Body of pancreas (tissue), 4 donors: ENCODE measurements around the gene TTC7B. TPM values are rescaled to one million over a fixed set of nuclear protein-coding genes. Genes with fewer than 3 reads are reported as not detected.

ENCODE experiments used
- ATAC-seq: fragments of 150-250 bp; one replicate; pipeline ENCODE4 v1.9.1; 2016
- DNase-seq, 4 donors: peaks; one replicate each; pipeline ENCODE4 v3.0.0-alpha.2; 2019
- H3K27ac ChIP-seq, 4 donors: fragments of 200-600 bp; sonication (generic); 1 replicate in 3 of 4; 2 replicates in 1 of 4; pipeline versions ENCODE4 v1.5.1 to v1.6.1; 2016 to 2019; ENCODE audit warnings: mild to moderate bottlenecking in 1 of 4, mixed read lengths in 1 of 4, moderate library complexity in 1 of 4
- H3K27me3 ChIP-seq, 2 donors: fragments of 200-600 bp; sonication (generic); one replicate each; pipeline ENCODE4 v1.6.0; 2016; ENCODE audit warnings: mild to moderate bottlenecking in 1 of 2
- H3K36me3 ChIP-seq, 2 donors: fragments of 200-600 bp; sonication (generic); replicated peaks in 1 of 2; 2 replicates each; pipeline ENCODE4 v1.5.1; 2016; ENCODE audit warnings: low read depth in 2 of 2; ENCODE audit not compliant: insufficient read depth in 1 of 2
- H3K4me1 ChIP-seq: fragments of 200-600 bp; sonication (generic); one replicate; pipeline ENCODE4 v1.6.0; 2016
- H3K4me3 ChIP-seq, 2 donors: fragments of 200-600 bp; sonication (generic); 1 replicate in 1 of 2; 2 replicates in 1 of 2; pipeline ENCODE4 v1.5.1; 2016 to 2019
- H3K9me3 ChIP-seq, 3 donors: fragments of 200-600 bp; sonication (generic); 1 replicate in 2 of 3; 2 replicates in 1 of 3; pipeline ENCODE4 v1.5.1; 2016
- CTCF ChIP-seq, 7 experiments: fragments of 450-650 bp in 4 of 7; fragments of 200-600 bp in 3 of 7; sonication (generic) in 3 of 7; IDR thresholded peaks; one replicate each; pipeline ENCODE4 v1.5.1; 2016 to 2019; ENCODE audit warnings: antibody characterized with exemption in 7 of 7
- POLR2A ChIP-seq, 3 donors: fragments of 450-650 bp; IDR thresholded peaks; one replicate each; pipeline ENCODE4 v1.6.1; 2016; ENCODE audit warnings: antibody characterized with exemption in 3 of 3, mild to moderate bottlenecking in 2 of 3
- WGBS, 2 donors: methylation state at CpG; one replicate each; pipeline ENCODE4 v1.1.5; 2017; 5-methylcytosine and 5-hydroxymethylcytosine counted together
- intact Hi-C: fragments of 100-400 bp; cut with DNase I; formaldehyde crosslinking; loops from one replicate; pipeline ENCODE4 v1.15.1; 2023
- total RNA-seq, 2 donors: library from RNA; depleted of rRNA; stranded (reverse); fragments of >200 nt; gene quantifications; one replicate each; pipeline ENCODE4 v1.1.0, GENCODE V29; 2016

Gene TTC7B
- total RNA-seq, 2 donors from 2014 or later = 15.3 to 44.2 TPM

GRCh38 chr14:90544971-90545370 lies 271.3 kb downstream of the TTC7B start:
- intact Hi-C loops = no loop called here
- H3K36me3 ChIP-seq = no peaks in the 10 kb centered on the region
- 84 to 89% methylated on average over 7 to 8 of the region's 8 CpGs for WGBS, 2 donors
- H3K4me3 ChIP-seq = no peak overlapping the region
- no peak overlapping the region for H3K27ac ChIP-seq
- peaks cover 9% of the 10 kb centered on the region for H3K4me1 ChIP-seq
- DNase-seq (no peak), ATAC-seq (no peak)
- no peaks in the 10 kb centered on the region for H3K27me3 ChIP-seq
- TF ChIP-seq CTCF (IDR thresholded peaks at IDR 0.05) (no peak), POLR2A (IDR thresholded peaks at IDR 0.05) (no peak)
- H3K9me3 ChIP-seq = no peaks in the 10 kb centered on the region

GRCh38 chr14:90544566-90544965 lies 271.7 kb downstream of the TTC7B start:
- TF ChIP-seq CTCF (IDR thresholded peaks at IDR 0.05) = no peak
- no peak for TF ChIP-seq POLR2A (IDR thresholded peaks at IDR 0.05)
- DNase-seq (no peak), ATAC-seq (no peak)
- peaks cover 9% of the 10 kb centered on the region for H3K4me1 ChIP-seq
- 93 to 94% methylated on average over 9 of the region's 9 CpGs for WGBS, 2 donors
- intact Hi-C loops = no loop called here
- H3K36me3 ChIP-seq = no peaks in the 10 kb centered on the region
- H3K27me3 ChIP-seq = no peaks in the 10 kb centered on the region
- no peak overlapping the region for H3K27ac ChIP-seq
- H3K4me3 ChIP-seq = no peak overlapping the region
- no peaks in the 10 kb centered on the region for H3K9me3 ChIP-seq

DNA sequence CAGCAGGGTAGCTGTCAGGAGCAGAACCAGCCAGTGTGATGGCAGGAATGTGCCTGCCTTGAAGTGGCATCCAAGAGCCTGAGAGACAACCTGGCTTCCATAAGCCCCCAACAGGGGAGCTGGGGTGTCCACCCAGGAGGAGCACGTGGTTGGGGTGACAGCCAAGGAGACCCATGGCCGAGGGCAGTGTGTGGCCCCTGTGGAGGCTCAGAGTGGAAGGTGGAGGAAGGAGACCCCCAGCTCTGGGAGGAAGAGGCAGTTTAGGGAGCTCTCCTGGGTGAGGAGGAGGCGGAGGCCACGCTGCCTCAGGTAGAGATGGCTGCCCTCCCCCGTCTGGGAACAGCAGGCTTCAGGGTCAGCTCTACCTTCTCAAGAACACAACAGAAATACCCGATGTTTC lies 272.4 kb downstream of the TTC7B start:
- Histone ChIP-seq H3K27me3 (no peaks in the 10 kb centered on the region), H3K36me3 (no peaks in the 10 kb centered on the region), H3K27ac (no peak overlapping the region), H3K9me3 (no peaks in the 10 kb centered on the region), H3K4me1 (peaks cover 9% of the 10 kb centered on the region), H3K4me3 (no peak overlapping the region)
- 93% methylated on average over 4 to 6 of the region's 6 CpGs for WGBS, 2 donors
- intact Hi-C loops = no loop called here
- DNase-seq (no peak), ATAC-seq (no peak)
- TF ChIP-seq CTCF (IDR thresholded peaks at IDR 0.05) (no peak), POLR2A (IDR thresholded peaks at IDR 0.05) (no peak)

DNA sequence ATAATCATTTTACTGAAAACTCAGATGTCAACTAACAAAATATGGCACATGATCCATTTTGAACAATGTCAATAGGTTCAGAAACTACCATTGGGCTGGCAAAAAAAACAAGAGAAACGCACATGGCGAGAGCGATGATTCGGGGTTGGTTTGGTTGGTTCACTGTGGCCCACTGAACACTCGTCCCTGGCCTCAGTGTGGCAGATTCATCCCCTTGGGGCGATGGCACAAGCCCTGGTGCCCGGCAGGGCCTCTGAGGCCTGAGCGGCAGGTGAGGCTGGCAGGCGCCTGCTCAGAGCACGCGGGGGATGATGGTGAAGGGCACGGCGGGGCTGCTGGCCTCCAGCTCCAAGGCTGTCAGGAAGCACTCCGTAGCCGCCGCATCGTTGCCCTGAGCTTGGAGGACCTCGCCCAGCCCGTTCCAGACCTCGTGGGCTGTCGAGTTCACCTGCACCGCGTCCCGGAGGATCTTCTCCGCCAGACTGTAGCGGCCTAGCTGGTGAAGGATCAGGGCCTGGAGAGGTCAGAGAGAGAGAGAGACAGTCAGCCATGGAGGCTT lies 275.1 kb downstream of the TTC7B start:
- TF ChIP-seq CTCF (IDR thresholded peaks at IDR 0.05) = no peak

GRCh38 chr14:90540437-90540836 lies 275.8 kb downstream of the TTC7B start:
- H3K9me3 ChIP-seq = no peaks in the 10 kb centered on the region
- H3K4me3 ChIP-seq = no peak overlapping the region
- TF ChIP-seq CTCF (IDR thresholded peaks at IDR 0.05) = no peak
- no peak for TF ChIP-seq POLR2A (IDR thresholded peaks at IDR 0.05)
- 90 to 96% methylated on average over 4 of the region's 4 CpGs for WGBS, 2 donors
- ATAC-seq (no peak), DNase-seq (no peak)
- intact Hi-C loops = no loop called here
- H3K27ac ChIP-seq = no peak overlapping the region
- no peaks in the 10 kb centered on the region for H3K4me1 ChIP-seq
- H3K27me3 ChIP-seq = no peaks in the 10 kb centered on the region
- H3K36me3 ChIP-seq = no peaks in the 10 kb centered on the region

More for the DNA sequence above, 275.1 kb downstream of the TTC7B start:
- Histone ChIP-seq H3K9me3 (no peaks in the 10 kb centered on the region), H3K27ac (no peak overlapping the region), H3K4me3 (no peak overlapping the region), H3K4me1 (peaks cover 6% of the 10 kb centered on the region), H3K36me3 (no peaks in the 10 kb centered on the region), H3K27me3 (no peaks in the 10 kb centered on the region)
- WGBS, 2 donors = 93 to 96% methylated on average over 11 to 24 of the region's 26 CpGs
- ATAC-seq (no peak), DNase-seq (no peak)
- intact Hi-C loops = no loop called here
